GM18867 (cell line): ENCODE results near the gene GLE1.

Experiments used
- ATAC-seq: cut with Tn5 transposase; IDR thresholded peaks from one replicate; pipeline ENCODE4 v1.9.1; 2021; ENCODE audit warnings: mild to moderate bottlenecking, moderate library complexity; ENCODE audit not compliant: unreplicated experiment

Gene GLE1, protein sequence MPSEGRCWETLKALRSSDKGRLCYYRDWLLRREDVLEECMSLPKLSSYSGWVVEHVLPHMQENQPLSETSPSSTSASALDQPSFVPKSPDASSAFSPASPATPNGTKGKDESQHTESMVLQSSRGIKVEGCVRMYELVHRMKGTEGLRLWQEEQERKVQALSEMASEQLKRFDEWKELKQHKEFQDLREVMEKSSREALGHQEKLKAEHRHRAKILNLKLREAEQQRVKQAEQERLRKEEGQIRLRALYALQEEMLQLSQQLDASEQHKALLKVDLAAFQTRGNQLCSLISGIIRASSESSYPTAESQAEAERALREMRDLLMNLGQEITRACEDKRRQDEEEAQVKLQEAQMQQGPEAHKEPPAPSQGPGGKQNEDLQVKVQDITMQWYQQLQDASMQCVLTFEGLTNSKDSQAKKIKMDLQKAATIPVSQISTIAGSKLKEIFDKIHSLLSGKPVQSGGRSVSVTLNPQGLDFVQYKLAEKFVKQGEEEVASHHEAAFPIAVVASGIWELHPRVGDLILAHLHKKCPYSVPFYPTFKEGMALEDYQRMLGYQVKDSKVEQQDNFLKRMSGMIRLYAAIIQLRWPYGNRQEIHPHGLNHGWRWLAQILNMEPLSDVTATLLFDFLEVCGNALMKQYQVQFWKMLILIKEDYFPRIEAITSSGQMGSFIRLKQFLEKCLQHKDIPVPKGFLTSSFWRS

DNA sequence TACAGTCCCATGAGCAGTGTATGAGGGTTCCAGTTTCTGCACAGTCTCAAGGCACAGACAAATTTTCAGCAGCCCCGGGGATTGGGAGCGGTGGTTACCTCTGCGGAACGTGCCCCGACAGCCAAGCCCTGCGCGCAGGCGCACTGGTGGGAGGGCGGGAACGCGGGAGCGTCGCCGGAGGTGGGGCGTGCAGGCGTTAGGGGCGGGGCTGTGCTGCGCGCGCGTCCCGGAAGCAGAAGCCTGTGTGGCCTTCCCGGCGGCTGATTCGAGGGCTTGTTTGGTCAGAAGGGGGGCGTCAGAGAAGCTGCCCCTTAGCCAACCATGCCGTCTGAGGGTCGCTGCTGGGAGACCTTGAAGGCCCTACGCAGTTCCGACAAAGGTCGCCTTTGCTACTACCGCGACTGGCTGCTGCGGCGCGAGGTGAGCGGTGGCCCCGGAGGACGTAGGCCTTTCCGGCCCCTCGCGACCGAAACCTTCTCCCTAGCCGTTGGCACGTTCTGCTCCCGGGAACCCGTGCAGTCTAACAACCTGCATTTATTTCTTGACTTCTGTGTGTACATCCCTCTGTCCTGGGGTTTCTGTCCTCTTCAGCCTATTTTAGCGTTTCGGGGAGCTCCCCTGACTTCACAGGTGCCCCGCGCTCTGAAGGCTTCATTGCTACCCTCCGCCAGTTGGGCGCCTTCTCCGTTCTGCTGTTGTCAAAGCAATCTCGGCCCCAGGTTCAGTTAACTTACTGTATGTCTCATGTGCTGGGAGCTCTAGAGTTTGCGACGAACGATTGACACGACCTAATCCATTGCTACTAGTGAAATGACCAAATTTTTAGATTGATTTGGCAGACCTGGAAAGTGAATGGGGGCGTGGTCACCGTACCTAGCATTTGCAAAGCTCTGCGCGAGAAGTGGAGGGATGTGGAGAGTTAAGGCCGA lies at the start of gene GLE1:
GLE1 (plus strand) TSS at position 235 of the 929 bp plus-strand sequence; CDS start at position 322, 87 bp downstream.
- ATAC-seq, result peak; percentile 87

DNA sequence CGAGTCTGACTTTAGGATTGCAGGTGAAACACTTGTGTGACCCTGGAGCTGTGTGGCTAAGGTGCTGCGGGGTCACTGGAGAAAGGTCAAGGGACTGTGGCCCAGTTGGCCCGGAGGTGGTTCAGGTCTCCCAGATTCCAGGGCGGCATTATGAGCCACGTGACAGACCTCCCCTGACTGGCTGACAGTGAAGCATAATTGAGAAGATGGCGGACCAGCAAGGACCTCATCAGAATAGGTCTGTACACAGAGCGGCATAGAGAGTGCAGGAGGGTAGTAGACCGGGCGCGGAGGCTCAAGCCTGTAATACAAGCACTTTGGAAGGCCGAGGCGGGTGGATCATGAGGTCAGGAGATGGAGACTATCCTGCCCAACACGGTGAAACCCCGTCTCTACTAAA lies 49.5 kb upstream of the GLE1 start:
- no peak for ATAC-seq

DNA sequence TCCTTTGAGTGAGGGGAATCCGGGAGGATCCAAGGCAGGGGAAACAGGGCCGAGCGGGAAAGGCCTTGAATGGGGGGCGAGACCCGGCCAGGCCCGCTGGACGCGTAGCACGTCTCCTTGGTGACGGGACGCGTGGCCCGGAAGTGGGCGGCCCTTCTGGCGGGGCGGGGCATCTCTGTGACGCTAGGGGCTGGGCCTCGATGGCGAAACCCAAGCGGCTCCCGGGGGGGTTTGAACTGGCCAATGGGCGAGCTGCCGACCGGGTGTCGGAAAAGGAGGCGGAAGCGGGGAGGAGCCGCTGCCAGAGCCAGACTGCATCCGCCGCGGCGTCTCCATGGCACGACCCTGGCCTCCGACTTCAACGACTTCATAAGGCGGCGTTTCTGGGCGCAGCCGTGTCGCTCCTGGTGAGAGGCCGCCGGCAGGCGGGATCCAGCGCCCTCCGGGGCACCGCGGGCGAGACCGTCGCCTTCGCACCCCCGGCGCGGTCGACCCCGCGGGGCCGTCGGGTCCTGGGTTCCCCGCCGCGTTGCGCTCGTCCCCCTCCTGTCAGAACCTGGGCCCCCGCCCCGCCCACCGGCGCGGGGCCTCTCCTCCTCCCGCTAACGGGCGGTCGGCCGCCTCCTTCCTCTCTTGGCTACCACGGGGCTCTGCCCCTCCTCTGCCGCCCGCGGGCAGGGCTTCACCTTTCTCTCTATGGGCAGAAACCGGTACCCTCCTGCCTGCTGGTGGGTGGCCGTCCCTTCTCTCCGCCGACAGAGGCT lies 48.5 kb upstream of the GLE1 start, which contains the start of gene ODF2:
ODF2 (plus strand) TSS at position 158 of the 764 bp plus-strand sequence; CDS start at position 244, 86 bp downstream.
- peak; percentile 84 for ATAC-seq

DNA sequence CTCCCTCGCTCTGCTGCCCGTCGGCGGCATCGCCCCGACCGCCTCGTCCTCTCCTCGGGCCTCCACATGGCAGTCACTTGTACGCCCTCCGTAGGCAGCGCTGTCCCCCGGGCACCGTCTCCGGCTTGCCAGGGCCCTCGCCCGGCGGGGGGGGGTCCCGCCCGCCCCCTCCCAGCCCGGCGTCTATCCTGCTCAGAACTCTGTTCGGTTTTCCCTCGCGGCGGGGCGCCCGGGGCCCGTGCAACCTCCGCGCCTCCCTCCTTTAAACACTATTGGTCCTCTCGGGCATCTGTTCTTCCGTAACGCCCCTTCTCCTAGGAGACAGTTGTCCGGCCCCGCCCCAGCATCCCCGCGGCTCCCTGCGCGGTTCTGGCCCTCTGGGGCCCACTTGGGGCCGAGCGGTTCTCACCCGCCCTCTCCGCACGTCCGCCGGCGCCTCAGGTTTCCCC lies 47.9 kb upstream of the GLE1 start:
- peak; percentile 61 for ATAC-seq

DNA sequence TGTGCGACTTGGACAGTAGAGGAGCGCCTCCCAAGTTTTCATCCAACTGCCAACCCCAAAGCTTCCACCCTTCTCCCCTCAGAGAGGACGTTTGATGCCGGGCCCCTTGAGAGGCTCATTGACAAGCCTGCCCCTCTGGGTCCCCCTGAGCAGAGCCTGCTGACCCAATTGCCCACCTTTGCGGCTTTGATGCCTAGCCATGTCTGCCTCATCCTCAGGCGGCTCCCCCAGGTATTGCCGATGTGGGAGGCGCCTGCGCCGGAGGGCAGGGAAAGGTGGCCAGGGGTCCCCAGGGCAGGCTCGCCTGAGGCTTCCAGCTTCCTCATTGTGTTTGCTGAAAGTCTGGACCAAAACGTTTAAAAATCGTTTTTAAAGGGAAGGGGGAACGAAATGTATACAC lies 47.3 kb upstream of the GLE1 start:
- ATAC-seq, result no peak

DNA sequence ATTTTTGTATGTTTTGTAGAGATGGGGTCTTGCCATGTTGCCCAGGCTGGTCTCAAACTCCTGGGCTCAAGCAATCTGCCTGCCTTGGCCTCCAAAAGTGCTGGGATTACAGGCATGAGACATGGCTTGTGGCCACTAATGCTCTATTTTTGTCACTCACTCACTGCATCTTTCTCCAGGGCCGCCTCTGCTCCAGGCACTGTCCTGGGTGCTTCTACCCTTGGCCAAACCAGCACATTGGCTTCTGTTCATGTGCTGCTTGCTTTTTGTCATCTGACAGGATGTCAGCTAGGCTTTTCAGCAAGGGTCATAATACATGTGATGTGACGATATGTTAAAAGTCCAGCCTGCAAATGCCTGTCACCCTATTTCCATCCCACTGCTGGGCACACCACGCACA lies 45.5 kb upstream of the GLE1 start:
- no peak for ATAC-seq

DNA sequence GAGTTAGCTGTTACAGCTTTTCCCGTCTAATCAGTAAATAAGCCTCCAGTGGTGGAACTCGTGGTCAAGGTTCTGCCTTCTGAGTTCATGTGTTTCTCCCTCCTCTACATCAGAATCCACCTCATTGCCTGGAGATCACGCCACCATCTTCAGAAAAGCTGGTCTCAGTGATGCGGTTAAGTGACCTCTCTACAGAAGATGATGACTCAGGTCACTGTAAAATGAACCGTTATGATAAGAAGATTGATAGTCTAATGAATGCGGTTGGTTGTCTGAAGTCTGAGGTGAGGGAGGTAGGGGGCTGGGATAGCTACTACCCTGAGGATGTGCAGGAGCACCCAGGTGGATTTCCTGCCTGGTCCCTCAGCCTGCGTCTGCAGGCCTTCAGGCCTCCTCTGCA lies 35.4 kb upstream of the GLE1 start:
- ATAC-seq, result no peak

DNA sequence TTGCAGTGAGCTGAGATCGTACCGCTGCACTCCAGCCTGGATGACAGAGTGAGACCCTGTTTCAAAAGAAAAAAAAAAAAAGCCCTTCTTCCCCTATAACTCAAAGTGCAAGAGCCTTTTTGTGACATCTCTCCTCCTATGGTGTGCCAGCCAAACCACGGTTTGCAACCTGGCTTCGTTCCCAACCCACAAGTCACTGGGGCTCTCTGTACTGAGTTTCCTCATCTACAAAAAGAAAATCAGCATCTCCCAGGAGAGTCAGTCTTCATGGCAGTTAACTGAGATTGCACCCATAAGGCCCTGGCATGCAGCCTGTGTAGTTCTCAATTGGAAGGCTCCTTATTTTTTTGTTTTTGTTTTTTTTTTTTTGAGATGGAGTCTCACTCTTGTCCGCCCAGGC lies 34.0 kb upstream of the GLE1 start:
- ATAC-seq, result no peak

DNA sequence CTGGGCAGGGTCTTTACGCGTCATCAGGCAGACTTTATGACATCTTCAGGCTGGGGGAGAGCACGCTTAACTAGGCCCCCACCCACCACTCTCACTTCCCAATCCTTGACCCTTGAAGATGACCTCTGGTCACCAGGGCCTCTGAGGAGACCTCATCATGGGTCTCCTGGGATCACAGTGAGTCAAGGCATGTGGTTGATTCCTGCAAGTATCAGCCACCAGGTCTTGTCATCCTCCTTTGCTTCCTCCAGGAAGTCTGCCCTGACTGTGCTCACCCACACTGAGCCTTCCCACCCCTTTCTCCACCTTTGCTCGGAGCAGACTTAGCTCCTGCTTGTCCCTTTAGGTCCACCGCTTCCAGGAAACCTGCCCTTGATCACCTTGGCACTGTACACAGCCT lies 31.4 kb upstream of the GLE1 start:
- no peak for ATAC-seq

DNA sequence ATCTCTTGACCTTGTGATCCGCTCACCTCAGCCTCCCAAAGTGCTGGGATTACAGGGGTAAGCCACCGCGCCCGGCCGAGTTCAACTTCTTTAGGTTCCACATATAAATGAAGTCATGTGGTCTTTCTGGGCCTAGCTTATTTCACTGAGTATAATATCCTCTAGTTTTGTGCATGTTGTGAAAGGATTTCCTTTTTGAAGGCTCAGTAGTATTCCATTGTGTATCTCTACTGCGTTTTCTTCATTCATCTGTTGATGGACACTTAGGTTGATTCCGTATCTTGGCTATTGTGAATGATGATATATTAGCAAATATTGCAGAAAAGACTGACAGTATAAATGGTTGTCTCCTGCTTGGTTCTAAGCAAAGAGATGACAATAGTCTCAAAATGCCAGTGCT lies 28.7 kb upstream of the GLE1 start:
- ATAC-seq, result no peak

DNA sequence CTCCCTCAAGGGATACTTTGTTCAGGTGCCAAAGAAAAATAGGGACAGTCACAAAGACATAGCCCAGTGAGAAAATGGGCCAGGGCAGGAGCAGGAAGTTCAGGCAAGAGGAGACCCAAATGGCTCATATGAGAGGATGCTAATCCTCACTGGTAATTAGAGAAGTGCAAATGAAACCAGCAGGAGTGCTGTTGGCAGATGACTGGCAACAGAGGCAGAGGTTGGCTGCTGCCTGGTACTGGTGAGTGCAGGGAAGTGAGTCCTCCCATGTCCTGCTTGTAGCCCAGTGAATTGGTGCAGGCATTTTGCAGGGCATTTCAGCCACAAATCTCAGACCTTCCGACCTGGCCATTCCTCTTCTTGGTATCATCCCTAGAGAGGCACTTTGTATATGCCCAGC lies 25.3 kb upstream of the GLE1 start:
- ATAC-seq, result no peak

DNA sequence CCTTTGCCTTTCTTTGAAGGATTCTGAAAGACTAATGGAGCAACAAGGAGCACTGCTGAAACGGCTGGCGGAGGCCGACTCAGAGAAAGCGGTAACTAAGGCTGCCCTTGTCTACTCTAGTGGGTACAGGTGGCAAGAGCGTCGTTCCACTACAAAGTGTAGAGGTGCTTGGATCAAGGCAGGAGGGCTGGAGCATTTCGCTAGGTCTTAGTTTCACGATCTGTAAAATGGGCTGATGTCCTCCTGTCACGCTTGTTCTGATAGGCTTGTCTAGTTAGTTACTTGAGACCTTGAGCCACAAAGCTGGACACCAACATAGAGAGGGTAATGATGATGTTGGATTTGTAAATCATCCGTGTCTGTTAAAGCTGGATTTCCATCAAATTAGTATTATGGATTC lies 23.0 kb upstream of the GLE1 start:
- ATAC-seq, result no peak

DNA sequence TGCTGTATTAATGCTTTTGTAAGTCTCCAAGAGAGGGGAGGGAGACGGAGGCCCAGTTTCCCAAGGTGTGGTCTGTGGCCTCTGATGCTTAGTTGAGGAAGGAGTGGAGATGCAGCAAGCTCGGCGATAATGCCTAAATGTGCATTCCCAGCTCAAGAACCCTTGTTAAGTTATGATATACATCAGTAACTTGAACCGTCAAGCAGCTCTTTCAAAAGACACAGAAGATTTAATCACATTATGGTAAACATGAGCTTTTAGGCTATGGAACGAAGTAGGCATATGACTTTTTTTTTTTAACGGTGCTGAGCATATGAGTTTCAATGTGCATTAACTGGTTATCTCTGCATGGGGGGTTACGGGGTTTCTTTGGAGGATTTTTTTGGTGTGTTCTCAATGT lies 22.3 kb upstream of the GLE1 start:
- ATAC-seq, result no peak

DNA sequence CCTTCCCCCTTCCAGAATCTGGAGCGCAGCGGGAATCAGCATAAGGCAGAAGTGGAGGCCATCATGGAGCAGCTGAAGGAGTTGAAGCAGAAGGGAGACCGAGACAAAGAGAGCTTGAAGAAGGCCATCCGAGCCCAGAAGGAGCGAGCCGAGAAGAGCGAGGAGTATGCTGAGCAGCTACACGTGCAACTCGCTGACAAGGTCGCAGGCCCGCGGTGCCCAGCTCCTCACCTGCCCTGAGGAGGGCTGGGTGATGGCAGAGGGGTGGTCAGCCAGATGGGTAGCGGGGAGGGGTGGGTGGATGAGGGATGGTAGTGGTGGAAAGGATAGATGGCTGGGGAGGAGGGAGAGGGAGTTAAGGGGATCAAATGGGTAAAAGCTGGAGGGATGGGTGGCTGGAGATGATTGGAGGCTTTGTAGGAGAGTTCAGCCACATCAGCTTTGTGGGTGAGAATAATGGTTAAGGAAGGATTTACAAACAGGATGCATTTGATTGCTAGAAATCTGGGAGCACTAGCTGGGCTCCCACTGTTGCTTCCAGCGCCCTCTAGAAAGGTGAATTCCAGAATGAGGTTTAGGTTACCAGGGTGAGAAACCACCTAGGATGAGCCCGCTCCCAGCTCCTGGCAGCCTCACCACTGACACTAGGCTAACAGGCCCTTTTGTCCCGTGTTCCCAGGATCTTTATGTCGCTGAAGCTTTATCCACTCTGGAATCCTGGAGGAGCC lies 19.7 kb upstream of the GLE1 start:
- no peak for ATAC-seq

DNA sequence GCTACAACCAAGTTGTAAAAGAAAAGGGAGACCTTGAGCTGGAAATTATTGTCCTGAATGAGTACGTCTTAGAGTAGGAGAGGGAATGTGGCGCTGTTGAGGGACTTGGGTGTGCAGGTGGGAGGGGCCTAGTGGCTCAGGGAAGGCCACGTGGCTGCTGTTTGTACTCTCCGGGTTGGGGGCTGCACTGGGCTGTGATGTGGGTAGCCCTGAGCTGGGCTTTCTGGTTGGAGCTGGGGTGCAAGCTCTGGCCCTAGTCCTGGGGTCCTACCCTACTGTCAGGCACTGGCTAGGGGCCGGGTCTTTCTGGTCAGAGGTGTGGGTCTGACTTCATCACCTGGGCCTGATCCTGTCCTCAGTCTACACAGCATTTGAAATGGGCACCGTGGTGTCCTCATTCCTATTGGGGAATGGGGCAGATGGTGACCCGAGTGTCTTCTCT lies 19.1 kb upstream of the GLE1 start:
- ATAC-seq, result no peak

DNA sequence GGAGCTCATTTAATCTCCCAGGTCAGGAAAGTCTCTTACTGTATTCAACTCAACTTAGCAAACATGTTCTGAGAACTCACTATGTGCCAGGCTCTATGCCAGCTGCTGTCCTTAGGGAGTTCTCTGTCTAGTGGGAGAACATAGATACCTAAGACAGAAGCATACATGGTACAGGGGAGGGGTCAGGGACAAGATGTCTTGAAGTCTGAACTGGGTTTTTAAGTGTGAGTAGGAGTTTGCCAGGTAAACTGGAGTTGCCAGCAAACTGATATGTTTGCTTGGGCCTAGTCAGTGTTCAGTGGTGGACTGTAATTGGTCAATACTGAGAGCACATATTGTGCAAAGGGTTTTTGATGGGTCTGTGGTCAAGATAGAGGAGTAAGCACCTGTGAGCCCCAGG lies 18.3 kb upstream of the GLE1 start:
- no peak for ATAC-seq

DNA sequence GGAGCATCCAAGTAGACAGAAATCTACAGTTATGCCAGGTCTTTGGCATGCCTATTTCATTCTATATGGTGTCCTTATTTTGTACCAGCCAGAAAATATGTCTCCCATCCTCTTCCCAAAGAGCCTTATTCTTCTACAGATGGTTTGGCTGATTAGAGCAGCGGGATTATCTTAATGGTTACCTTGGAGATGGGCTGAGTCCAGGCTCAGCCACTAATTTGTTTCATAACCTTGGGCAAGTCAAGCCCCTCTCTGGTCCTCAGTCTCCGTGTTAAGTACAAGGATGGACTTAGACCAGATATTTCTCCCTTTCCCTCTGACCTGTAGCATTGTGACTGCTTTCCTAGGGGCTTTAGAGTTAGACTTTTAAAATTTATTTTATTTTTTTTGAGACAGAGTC lies 11.1 kb upstream of the GLE1 start:
- ATAC-seq, result no peak

DNA sequence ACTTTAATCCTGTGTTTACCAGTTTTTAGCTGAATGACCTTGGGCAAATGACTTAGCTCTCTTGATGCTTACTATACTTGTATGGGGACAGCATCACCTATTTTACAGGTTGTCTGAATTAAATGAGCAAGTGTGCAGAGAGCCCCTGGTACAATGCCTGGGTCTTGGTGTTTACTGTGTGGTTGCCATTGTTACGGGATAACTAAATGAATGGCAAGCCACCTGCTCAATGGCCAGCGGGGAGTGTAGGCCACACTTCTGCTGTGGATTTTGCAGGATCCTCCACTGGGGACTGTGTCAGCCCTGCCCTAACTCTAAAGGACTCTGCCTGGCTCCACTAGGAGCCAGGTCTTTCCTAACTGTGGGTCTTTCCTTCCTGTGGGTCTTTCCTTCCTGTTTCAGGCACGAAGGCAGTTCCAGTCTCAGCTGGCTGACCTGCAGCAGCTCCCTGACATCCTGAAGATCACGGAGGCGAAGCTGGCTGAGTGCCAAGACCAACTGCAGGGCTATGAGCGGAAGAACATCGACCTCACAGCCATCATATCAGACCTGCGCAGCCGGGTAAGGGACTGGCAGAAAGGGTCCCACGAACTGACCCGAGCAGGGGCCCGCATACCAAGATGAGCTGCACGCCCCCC lies 10.3 kb upstream of the GLE1 start:
- no peak for ATAC-seq

DNA sequence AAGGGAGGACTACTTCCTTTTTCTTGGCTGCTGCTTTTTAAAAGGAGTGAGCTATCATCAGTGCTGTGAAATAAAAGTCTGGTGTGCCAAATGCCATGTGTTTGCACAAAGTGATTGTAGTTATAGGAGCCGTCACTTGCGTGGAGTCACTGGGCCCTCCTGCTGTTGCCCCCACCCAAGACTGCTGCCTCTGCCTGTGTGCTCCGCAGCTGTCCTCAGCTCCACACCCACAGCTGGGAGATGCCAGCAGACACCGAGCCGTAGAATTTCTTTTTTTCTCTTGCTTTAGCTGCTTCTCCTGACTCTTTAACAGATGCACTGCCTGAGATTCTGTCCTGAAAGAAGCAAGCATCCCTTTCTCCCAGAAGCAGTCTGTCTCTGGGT lies 9.8 kb upstream of the GLE1 start:
- no peak for ATAC-seq
